Astrocyte (in vitro differentiated cells and primary cell): Measurements from ENCODE around the gene OMA1. TPM values are rescaled to one million over a fixed set of nuclear protein-coding genes. Genes with fewer than 3 reads are reported as not detected.

Experiments
- DNase-seq: peaks from one replicate; pipeline ENCODE4 v3.0.0-alpha.2; 2010; ENCODE audit warnings: low read depth
- FAIRE-seq: peaks from 2 replicates; lab custom pipeline; 2011; peaks lifted over from hg19 to GRCh38; lab: Jason Lieb, UNC
- H2AFZ ChIP-seq: 2 replicates; pipeline ENCODE4 v1.6.0; 2012; ENCODE audit warnings: low read depth, low read length, inconsistent platforms
- H3K27ac ChIP-seq: 2 replicates; pipeline ENCODE4 v1.5.1; 2011; ENCODE audit warnings: low read depth, low read length, inconsistent platforms
- H3K27me3 ChIP-seq: 2 replicates; pipeline ENCODE4 v1.6.0; 2011; ENCODE audit warnings: low read length, inconsistent platforms; ENCODE audit not compliant: insufficient read depth
- H3K36me3 ChIP-seq: 2 replicates; pipeline ENCODE4 v1.5.1; 2011; ENCODE audit warnings: low read length, inconsistent platforms; ENCODE audit not compliant: insufficient read depth
- H3K4me1 ChIP-seq: 2 replicates; pipeline ENCODE4 v1.5.1; 2011; ENCODE audit warnings: low read length, inconsistent platforms; ENCODE audit not compliant: insufficient read depth
- H3K4me2 ChIP-seq: 2 replicates; pipeline ENCODE4 v1.6.0; 2012; ENCODE audit warnings: low read length, inconsistent platforms
- H3K4me3 ChIP-seq: 2 replicates; pipeline ENCODE4 v1.5.1; 2011; ENCODE audit warnings: low read depth, mild to moderate bottlenecking, low read length, inconsistent platforms; ENCODE audit not compliant: insufficient read depth
- H3K79me2 ChIP-seq: 2 replicates; pipeline ENCODE4 v1.6.0; 2012; ENCODE audit warnings: mild to moderate bottlenecking, low read length, inconsistent platforms; ENCODE audit not compliant: insufficient read depth
- H3K9ac ChIP-seq: 2 replicates; pipeline ENCODE4 v1.6.0; 2012; ENCODE audit warnings: mild to moderate bottlenecking, low read length, inconsistent platforms
- H3K9me3 ChIP-seq: 2 replicates; pipeline ENCODE4 v1.5.1; 2012; ENCODE audit warnings: low read depth, mild to moderate bottlenecking, low read length, inconsistent platforms; ENCODE audit not compliant: insufficient read depth
- H4K20me1 ChIP-seq: 2 replicates; pipeline ENCODE4 v1.6.0; 2012; ENCODE audit warnings: low read length, inconsistent platforms; ENCODE audit not compliant: insufficient read depth
- H3K27ac Mint-ChIP-seq: one replicate; pipeline ENCODE4 v1.8.0; 2021; ENCODE audit warnings: mild to moderate bottlenecking, mixed read lengths; ENCODE audit not compliant: unreplicated experiment
- H3K27me3 Mint-ChIP-seq: one replicate; pipeline ENCODE4 v1.8.0; 2021; ENCODE audit warnings: low read depth, mixed read lengths; ENCODE audit not compliant: unreplicated experiment
- H3K36me3 Mint-ChIP-seq: one replicate; pipeline ENCODE4 v1.8.0; 2021; ENCODE audit warnings: low read depth, mixed read lengths; ENCODE audit not compliant: unreplicated experiment
- H3K4me1 Mint-ChIP-seq: one replicate; pipeline ENCODE4 v1.8.0; 2021; ENCODE audit warnings: low read depth, mixed read lengths; ENCODE audit not compliant: unreplicated experiment
- H3K4me3 Mint-ChIP-seq: one replicate; pipeline ENCODE4 v1.8.0; 2021; ENCODE audit warnings: mild to moderate bottlenecking, moderate library complexity, mixed read lengths; ENCODE audit not compliant: unreplicated experiment
- H3K9me3 Mint-ChIP-seq: one replicate; pipeline ENCODE4 v1.8.0; 2021; ENCODE audit warnings: mild to moderate bottlenecking, mixed read lengths; ENCODE audit not compliant: unreplicated experiment
- CTCF ChIP-seq: IDR thresholded peaks from 2 replicates; pipeline ENCODE4 v1.5.1; 2011; ENCODE audit warnings: low read depth, mild to moderate bottlenecking, inconsistent platforms, low read length, moderate library complexity; ENCODE audit not compliant: insufficient read depth
- EZH2 ChIP-seq: IDR thresholded peaks from 2 replicates; pipeline ENCODE4 v1.6.1; 2012; ENCODE audit warnings: mild to moderate bottlenecking, low read length, inconsistent platforms; ENCODE audit not compliant: insufficient read depth
- total RNA-seq: library from RNA; stranded (reverse); gene quantifications from 2 replicates; pipeline ENCODE4 v1.2.1, GENCODE V29; 2021

The OMA1 gene
- total RNA-seq, 1 donor from 2014 or later, result 5.1 TPM

DNA sequence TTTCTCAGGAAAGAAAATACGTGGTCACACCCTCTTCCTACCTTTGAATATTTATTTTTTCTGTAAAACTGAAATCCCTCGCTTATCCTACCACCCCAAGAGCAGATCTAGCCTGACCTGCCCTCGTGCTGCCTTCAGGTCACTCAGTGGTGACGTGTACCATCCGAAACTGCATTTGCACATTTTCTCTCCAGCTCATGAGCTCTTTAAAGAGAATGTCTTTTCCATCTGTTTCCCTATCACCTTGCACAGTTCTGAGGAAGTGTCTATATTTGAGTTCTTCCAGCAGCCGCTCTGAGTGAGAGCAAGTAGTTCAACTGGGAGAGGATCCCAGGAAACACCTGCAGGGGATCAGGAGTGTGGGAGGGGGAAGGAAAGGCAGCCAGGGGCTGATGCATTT is 91.7 kb downstream of the OMA1 start:
- Histone ChIP-seq H3K9ac (no peak overlapping the region), H3K4me1 (peaks cover 3% of the 10 kb centered on the region), H3K27me3 (no peaks in the 10 kb centered on the region), H3K9me3 (no peaks in the 10 kb centered on the region), H2AFZ (no peak overlapping the region), H3K4me2 (no peak overlapping the region), H3K36me3 (no peaks in the 10 kb centered on the region), H4K20me1 (no peaks in the 10 kb centered on the region), H3K79me2 (no peaks in the 10 kb centered on the region), H3K27ac (no peak overlapping the region), H3K4me3 (no peak overlapping the region)
- Mint-ChIP-seq H3K4me3 (no peak overlapping the region), H3K9me3 (no peaks in the 10 kb centered on the region), H3K27me3 (peaks cover 22% of the 10 kb centered on the region), H3K36me3 (no peaks in the 10 kb centered on the region), H3K27ac (no peak overlapping the region), H3K4me1 (peaks cover 12% of the 10 kb centered on the region)
- FAIRE-seq (no peak), DNase-seq (no peak)
- no peak for TF ChIP-seq EZH2
- no peak for TF ChIP-seq CTCF

DNA sequence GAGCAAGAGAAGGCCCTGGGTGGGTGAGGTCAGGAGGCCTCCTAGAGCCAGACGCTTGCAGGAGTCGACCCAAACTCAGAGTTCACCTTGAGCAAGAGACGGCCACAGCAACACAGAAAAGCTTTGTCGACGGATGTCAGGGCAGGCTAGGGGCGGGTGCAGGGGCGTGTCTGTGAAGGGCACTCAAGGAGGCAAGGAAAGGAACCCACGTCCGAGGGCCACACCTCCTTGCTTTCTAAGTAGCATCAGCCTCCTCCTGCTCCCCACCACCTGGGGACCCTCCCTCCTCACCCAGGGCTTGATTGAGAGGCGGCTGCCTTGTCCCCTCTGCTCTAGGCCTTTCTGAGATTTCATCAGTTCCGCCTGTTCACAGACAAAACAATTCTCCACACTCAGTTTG is 92.1 kb downstream of the OMA1 start:
- H2AFZ ChIP-seq, result no peak overlapping the region
- H3K79me2 ChIP-seq, result no peaks in the 10 kb centered on the region
- no peak overlapping the region for H3K9ac ChIP-seq
- Mint-ChIP-seq H3K27me3 (peaks cover 22% of the 10 kb centered on the region), H3K4me3 (no peak overlapping the region), H3K36me3 (no peaks in the 10 kb centered on the region), H3K4me1 (peaks cover 12% of the 10 kb centered on the region), H3K27ac (no peak overlapping the region), H3K9me3 (no peaks in the 10 kb centered on the region)
- no peaks in the 10 kb centered on the region for H4K20me1 ChIP-seq
- TF ChIP-seq EZH2 (no peak), CTCF (no peak)
- no peaks in the 10 kb centered on the region for H3K9me3 ChIP-seq
- DNase-seq, result no peak
- H3K4me2 ChIP-seq, result no peak overlapping the region
- H3K36me3 ChIP-seq, result no peaks in the 10 kb centered on the region
- H3K4me1 ChIP-seq, result peaks cover 3% of the 10 kb centered on the region
- no peak overlapping the region for H3K27ac ChIP-seq
- no peak for FAIRE-seq
- H3K4me3 ChIP-seq, result no peak overlapping the region
- no peaks in the 10 kb centered on the region for H3K27me3 ChIP-seq

DNA sequence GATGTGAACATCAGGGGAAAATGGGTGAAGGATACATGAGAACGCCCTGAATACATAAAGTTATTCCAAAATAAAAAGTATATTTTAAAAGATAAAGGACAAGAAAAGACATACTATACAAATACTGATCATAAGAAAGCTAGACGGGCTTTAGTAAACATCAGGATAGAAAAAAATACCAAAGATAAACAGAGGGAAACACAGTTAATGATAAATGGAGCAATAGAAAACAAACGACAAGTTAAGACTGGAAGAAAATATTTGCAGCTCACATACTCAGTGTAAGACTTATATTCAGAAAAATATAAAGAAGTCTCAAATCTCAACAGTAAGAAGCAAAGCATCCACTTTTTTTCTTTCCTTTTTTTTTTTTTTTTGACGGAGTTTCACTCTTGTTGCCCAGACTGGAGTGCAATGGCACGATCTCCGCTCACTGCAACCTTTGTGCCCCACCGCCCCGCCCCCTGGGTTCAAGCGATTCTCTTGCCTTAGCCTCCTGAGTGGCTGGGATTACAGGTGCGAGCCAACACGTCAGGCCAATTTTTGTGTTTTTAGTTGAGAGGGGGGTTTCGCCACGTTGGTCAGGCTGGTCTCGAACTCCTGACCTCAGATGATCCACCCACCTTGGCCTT is 94.8 kb downstream of the OMA1 start:
- Histone ChIP-seq H3K4me2 (no peak overlapping the region), H3K4me3 (no peak overlapping the region), H3K4me1 (no peaks in the 10 kb centered on the region), H2AFZ (no peak overlapping the region), H3K9me3 (no peaks in the 10 kb centered on the region), H3K27me3 (peaks cover 4% of the 10 kb centered on the region), H3K9ac (no peak overlapping the region), H4K20me1 (no peaks in the 10 kb centered on the region), H3K27ac (no peak overlapping the region), H3K36me3 (no peaks in the 10 kb centered on the region), H3K79me2 (no peaks in the 10 kb centered on the region)
- Mint-ChIP-seq H3K9me3 (no peaks in the 10 kb centered on the region), H3K4me1 (peaks cover 4% of the 10 kb centered on the region), H3K4me3 (no peak overlapping the region), H3K27me3 (peaks cover 22% of the 10 kb centered on the region), H3K36me3 (no peaks in the 10 kb centered on the region), H3K27ac (no peak overlapping the region)
- DNase-seq (no peak), FAIRE-seq (no peak)
- TF ChIP-seq EZH2, result no peak
- TF ChIP-seq CTCF, result no peak
